Measurements from ENCODE around the gene PRKCI.

The PRKCI gene

DNA sequence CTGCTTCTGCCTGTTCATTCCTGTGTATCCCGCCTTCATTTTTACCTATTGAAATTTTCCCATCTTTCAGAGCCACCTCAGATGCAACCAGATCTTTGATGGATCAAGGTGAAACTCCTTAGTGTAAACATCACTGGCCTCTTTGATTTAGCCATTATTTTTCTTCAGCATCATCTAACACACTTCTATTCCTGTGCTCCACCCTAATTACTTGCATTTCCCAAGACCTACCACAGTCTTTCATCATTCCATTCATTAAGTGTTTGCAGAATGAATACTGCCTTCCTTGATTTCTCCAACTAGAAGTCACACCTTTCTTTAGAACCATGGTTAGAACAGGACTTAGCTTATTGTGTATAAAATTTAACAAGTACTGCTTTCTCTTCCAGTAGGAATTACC, 79.8 kb downstream of the PRKCI start:
- DNase-seq (ENCODE audit: low spot score) = no peak
- TF ChIP-seq, protein P1, sequence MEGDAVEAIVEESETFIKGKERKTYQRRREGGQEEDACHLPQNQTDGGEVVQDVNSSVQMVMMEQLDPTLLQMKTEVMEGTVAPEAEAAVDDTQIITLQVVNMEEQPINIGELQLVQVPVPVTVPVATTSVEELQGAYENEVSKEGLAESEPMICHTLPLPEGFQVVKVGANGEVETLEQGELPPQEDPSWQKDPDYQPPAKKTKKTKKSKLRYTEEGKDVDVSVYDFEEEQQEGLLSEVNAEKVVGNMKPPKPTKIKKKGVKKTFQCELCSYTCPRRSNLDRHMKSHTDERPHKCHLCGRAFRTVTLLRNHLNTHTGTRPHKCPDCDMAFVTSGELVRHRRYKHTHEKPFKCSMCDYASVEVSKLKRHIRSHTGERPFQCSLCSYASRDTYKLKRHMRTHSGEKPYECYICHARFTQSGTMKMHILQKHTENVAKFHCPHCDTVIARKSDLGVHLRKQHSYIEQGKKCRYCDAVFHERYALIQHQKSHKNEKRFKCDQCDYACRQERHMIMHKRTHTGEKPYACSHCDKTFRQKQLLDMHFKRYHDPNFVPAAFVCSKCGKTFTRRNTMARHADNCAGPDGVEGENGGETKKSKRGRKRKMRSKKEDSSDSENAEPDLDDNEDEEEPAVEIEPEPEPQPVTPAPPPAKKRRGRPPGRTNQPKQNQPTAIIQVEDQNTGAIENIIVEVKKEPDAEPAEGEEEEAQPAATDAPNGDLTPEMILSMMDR (IDR thresholded peaks at IDR 0.05; ENCODE audit: extremely low read depth, missing control alignments) = no peak

DNA sequence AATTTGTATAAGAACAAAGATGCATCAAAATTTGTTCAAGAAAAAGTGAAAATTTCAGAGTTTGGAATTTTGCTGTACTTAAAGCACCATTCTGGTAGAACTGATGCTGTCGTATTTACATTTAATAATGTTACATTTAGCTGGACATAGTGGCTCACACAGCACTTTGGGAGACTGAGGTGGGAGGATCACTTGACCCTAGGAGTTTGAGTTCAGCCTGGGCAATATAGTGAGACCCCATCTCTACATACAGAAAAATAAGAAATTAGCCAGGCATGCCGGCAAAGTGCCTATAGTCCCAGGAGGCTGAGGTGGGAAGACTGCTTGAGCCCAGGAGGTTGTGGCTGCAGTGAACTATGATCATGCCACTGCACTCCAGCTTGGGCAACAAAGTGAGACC, 83.8 kb downstream of the PRKCI start:
- TF ChIP-seq, protein P1 (IDR thresholded peaks at IDR 0.05; ENCODE audit: extremely low read depth, missing control alignments) = no peak
- no peak for DNase-seq (ENCODE audit: low spot score)

DNA sequence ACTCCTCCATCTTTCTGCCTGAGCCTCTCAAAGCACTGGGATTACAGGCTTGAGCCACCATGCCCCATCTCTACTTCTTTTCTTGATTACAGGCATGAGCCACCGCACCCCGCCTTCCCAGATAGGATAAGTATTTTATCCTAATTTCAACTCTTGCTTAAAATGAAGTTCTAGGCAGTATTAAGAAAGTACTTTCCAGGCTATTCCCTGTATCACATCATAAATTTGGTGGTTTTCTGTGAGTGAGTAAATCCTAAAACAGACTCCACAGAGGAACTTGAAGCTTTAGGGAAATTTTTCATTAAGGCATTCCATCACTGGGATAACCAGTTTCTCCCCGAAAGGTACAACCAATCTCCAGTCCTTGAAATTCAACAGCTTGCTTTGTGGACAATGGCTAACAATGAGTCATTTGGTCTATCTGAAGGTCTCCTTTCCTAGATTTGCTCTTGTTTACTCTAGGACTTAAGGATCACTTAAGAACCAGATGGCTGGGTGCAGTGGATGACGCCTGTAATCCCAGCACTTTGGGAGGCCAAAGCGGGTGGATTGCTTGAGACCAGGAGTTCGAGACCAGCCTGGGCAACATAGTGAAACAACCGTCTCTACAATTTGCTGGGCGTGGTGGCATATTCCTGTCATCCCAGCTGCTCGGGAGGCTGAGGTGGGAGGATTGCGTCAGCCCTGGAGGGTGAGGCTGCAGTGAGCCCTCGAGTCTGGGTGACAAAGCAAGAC, 85.6 kb downstream of the PRKCI start:
- TF ChIP-seq, protein P1 (IDR thresholded peaks at IDR 0.05; ENCODE audit: extremely low read depth, missing control alignments) = no peak

DNA sequence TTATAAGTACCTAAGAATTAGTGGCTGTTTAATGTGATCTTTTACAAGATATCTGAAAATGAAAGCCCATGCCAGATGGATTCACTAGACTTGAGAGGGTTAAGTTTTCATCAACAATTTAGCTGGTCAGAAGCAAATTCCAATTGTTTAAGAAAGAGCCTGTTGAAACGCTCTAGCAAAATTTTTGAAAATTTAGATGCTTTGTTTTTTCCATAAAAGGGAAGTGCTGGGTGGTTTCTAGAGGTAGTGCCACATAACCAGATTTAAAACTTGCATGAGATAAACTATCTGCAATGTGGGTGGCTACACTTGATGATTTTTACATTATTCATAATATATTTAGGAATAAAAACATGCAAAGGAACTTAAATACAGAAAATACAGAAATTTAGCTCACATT, 86.8 kb downstream of the PRKCI start:
- TF ChIP-seq, protein P1 (IDR thresholded peaks at IDR 0.05; ENCODE audit: extremely low read depth, missing control alignments) = no peak
- DNase-seq (ENCODE audit: low spot score) = no peak

More for the DNA sequence above, 85.6 kb downstream of the PRKCI start:
- DNase-seq (ENCODE audit: low spot score) = no peak

DNA sequence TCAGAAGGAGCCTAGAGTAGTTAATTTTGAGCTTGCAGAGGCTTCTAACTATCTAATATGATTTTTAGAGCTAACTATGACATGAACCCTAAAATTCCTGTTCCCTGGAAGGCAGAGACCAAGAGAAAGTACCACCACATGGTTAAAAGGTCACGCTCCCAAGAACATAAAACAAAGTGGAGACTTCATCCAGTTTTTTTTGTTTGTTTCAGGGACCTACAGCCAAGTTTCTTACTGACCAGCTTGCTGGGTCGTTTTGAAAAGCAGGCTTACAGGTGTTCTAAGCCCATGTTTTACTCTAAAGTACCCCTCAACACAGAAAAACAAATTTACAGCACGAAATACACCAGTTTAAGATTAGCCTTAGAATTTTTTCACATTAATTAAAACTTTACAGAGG, 95.7 kb downstream of the PRKCI start:
- TF ChIP-seq, protein P1 (IDR thresholded peaks at IDR 0.05; ENCODE audit: extremely low read depth, missing control alignments) = no peak
- no peak for DNase-seq (ENCODE audit: low spot score)

DNA sequence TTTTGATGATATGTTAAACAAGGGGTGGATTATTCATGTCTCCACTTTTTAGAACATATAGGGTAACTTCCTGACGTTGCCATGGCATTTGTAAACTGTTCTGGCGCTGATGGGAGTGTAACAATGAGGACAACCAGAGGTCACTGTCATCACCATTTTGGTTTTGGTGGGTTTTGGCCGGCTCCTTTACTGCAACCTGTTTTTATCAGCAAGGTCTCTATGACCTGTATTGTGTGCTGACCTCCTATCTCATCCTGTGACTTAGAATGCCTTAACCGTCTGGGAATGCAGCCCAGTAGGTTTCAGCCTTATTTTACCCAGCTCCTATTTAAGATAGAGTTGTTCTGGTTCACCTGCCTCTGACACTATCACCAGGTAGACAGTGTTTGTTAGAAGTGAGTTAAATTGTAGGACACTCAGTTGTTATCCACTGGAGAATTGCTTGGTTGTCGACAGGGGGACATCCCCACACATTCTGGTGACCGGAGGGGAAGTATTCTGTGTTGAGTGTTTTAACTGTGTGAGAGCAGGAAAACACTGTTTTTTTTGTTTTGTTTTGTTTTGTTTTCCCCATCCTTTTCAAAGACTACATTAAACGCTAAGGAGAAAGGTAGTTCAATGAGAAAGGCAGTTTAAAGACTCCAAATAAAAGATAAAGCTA, 98.4 kb downstream of the PRKCI start:
- TF ChIP-seq, protein P1 (IDR thresholded peaks at IDR 0.05; ENCODE audit: extremely low read depth, missing control alignments) = no peak
- no peak for DNase-seq (ENCODE audit: low spot score)

DNA sequence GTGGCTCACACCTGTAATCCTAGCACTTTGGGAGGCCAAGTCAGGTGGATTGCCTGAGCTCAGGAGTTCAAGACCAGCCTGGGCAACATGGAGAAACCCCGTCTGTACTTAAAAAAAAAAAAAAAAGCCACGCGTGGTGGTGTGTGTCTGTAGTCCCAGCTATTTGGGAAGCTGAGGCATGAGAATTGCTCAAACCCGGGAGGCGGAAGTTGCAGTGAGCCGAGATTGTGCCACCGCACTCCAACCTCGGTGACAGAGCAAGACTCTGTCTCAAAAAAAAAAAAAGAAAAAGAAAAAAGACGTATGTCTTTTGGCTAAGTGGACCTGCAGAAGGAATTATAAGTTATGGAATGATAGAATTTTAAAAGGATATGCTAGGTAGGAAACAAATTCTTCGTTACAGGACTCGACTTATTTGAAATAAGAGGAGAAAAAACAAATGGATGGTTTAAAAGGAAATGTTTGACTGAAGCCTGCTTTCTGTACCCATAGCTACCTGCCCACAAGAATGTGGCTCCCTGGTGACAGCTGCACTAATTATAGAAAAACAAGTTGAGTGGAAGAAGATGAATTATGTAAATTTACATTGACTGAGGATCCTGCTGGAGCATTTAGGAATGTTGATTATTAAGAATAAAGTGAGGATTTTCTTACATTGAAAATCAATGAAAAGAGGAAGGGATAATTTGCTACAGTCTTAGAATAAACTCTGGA, 99.3 kb downstream of the PRKCI start:
- no peak for DNase-seq (ENCODE audit: low spot score)
- TF ChIP-seq, protein P1 (IDR thresholded peaks at IDR 0.05; ENCODE audit: extremely low read depth, missing control alignments) = no peak

Measured in GM20000 (cell line).